Glutamatergic neuron (in vitro differentiated cells): ENCODE data around the gene SH3GL2. TPM values are rescaled to one million over a fixed set of nuclear protein-coding genes. Genes with fewer than 3 reads are reported as not detected.

Experiments used
- DNase-seq: peaks from one replicate; pipeline ENCODE4 v3.0.0; 2022
- H3K27ac Mint-ChIP-seq: one replicate; pipeline ENCODE4 v1.8.0; 2020; ENCODE audit warnings: mild to moderate bottlenecking, mixed read lengths, inconsistent platforms; ENCODE audit not compliant: unreplicated experiment
- H3K27me3 Mint-ChIP-seq: one replicate; pipeline ENCODE4 v1.8.0; 2020; ENCODE audit warnings: mild to moderate bottlenecking, moderate library complexity, mixed read lengths, inconsistent platforms; ENCODE audit not compliant: unreplicated experiment
- H3K36me3 Mint-ChIP-seq: one replicate; pipeline ENCODE4 v1.8.0; 2020; ENCODE audit warnings: mild to moderate bottlenecking, mixed read lengths, inconsistent platforms; ENCODE audit not compliant: unreplicated experiment
- H3K4me1 Mint-ChIP-seq: one replicate; pipeline ENCODE4 v1.8.0; 2020; ENCODE audit warnings: mild to moderate bottlenecking, low read depth, mixed read lengths, inconsistent platforms; ENCODE audit not compliant: unreplicated experiment
- H3K4me3 Mint-ChIP-seq: one replicate; pipeline ENCODE4 v1.8.0; 2020; ENCODE audit warnings: mild to moderate bottlenecking, mixed read lengths, inconsistent platforms; ENCODE audit not compliant: unreplicated experiment
- H3K9me3 Mint-ChIP-seq: one replicate; pipeline ENCODE4 v1.8.0; 2020; ENCODE audit warnings: mild to moderate bottlenecking, moderate library complexity, mixed read lengths, inconsistent platforms; ENCODE audit not compliant: unreplicated experiment
- CTCF ChIP-seq: fragments of 200-600 bp; sonication (generic); IDR thresholded peaks from one replicate; pipeline ENCODE4 v1.5.0; 2021; ENCODE audit not compliant: partially characterized antibody, unreplicated experiment
- total RNA-seq: library from RNA; stranded (reverse); fragmentation: NEBNext Ultra II Directional; extraction: Animal tissue kit (Norgen Biotek cat#: 25700); gene quantifications from one replicate; pipeline ENCODE4 v1.2.1, GENCODE V29; 2021; ENCODE audit not compliant: unreplicated experiment

Gene SH3GL2
- total RNA-seq, 1 donor from 2014 or later: 8.1 TPM

- no peak for TF ChIP-seq CTCF
- H3K36me3 Mint-ChIP-seq: no peaks in the 10 kb centered on the region
- peaks cover 3% of the 10 kb centered on the region for H3K9me3 Mint-ChIP-seq
- no peak overlapping the region for H3K27ac Mint-ChIP-seq
- H3K4me1 Mint-ChIP-seq: no peaks in the 10 kb centered on the region
- no peak for DNase-seq
- H3K4me3 Mint-ChIP-seq: no peak overlapping the region
- peaks cover 5% of the 10 kb centered on the region for H3K27me3 Mint-ChIP-seq
Measured at GRCh38 chr9:17574342-17574741, 4.5 kb upstream of the SH3GL2 start.

GRCh38 chr9:17578577-17578910, 322 bp upstream of the SH3GL2 start:
- Mint-ChIP-seq H3K4me1 (no peaks in the 10 kb centered on the region), H3K36me3 (no peaks in the 10 kb centered on the region), H3K27me3 (peaks cover 7% of the 10 kb centered on the region), H3K27ac (no peak overlapping the region), H3K4me3 (peak overlapping the region; percentile 87), H3K9me3 (peaks cover 5% of the 10 kb centered on the region)
- DNase-seq: no peak
- TF ChIP-seq CTCF: no peak

- no peak for DNase-seq
- Mint-ChIP-seq H3K4me1 (no peaks in the 10 kb centered on the region), H3K36me3 (no peaks in the 10 kb centered on the region), H3K27ac (no peak overlapping the region), H3K9me3 (peaks cover 5% of the 10 kb centered on the region), H3K27me3 (peaks cover 7% of the 10 kb centered on the region), H3K4me3 (no peak overlapping the region)
- no peak for TF ChIP-seq CTCF
Measured at GRCh38 chr9:17580119-17580518, 1.3 kb downstream of the SH3GL2 start.

- no peak for DNase-seq
- H3K27ac Mint-ChIP-seq: no peak overlapping the region
Measured at GRCh38 chr9:17587113-17587512, 8.2 kb downstream of the SH3GL2 start.

GRCh38 chr9:17588395-17588794, 9.5 kb downstream of the SH3GL2 start:
- no peaks in the 10 kb centered on the region for H3K4me1 Mint-ChIP-seq
- TF ChIP-seq CTCF: no peak
- no peak overlapping the region for H3K27ac Mint-ChIP-seq
- H3K27me3 Mint-ChIP-seq: no peaks in the 10 kb centered on the region
- H3K36me3 Mint-ChIP-seq: no peaks in the 10 kb centered on the region
- DNase-seq: no peak
- no peaks in the 10 kb centered on the region for H3K9me3 Mint-ChIP-seq
- no peak overlapping the region for H3K4me3 Mint-ChIP-seq

More at GRCh38 chr9:17587113-17587512, 8.2 kb downstream of the SH3GL2 start:
- H3K9me3 Mint-ChIP-seq: no peaks in the 10 kb centered on the region
- H3K4me3 Mint-ChIP-seq: no peak overlapping the region
- no peaks in the 10 kb centered on the region for H3K4me1 Mint-ChIP-seq
- no peaks in the 10 kb centered on the region for H3K36me3 Mint-ChIP-seq
- TF ChIP-seq CTCF: no peak
- no peaks in the 10 kb centered on the region for H3K27me3 Mint-ChIP-seq
